Measurements from ENCODE around the gene NHLRC4.

NHLRC4 gene

GRCh38 chr16:553601-554296 lies 13.1 kb upstream of the NHLRC4 start:
- no peak for DNase-seq (ENCODE audit: low read depth, low spot score)

GRCh38 chr16:554297-554621 lies 12.5 kb upstream of the NHLRC4 start:
- no peak for DNase-seq (ENCODE audit: low read depth, low spot score)

GRCh38 chr16:554640-555365 lies 12.0 kb upstream of the NHLRC4 start:
- DNase-seq (ENCODE audit: low read depth, low spot score) = peak; percentile 61

- no peak for DNase-seq (ENCODE audit: low read depth, low spot score)
Observed at GRCh38 chr16:555528-556473, 11.0 kb upstream of the NHLRC4 start.

- no peak for DNase-seq (ENCODE audit: low read depth, low spot score)
Observed at GRCh38 chr16:556474-557173, 10.2 kb upstream of the NHLRC4 start.

GRCh38 chr16:557463-558297 lies 9.1 kb upstream of the NHLRC4 start:
- DNase-seq (ENCODE audit: low read depth, low spot score) = no peak

- no peak for DNase-seq (ENCODE audit: low read depth, low spot score)
Observed at GRCh38 chr16:558298-559020, 8.3 kb upstream of the NHLRC4 start.

- DNase-seq (ENCODE audit: low read depth, low spot score) = no peak
Observed at GRCh38 chr16:559021-559380, 7.8 kb upstream of the NHLRC4 start.

- DNase-seq (ENCODE audit: low read depth, low spot score) = no peak
Observed at GRCh38 chr16:559411-560203, 7.2 kb upstream of the NHLRC4 start.

- DNase-seq (ENCODE audit: low read depth, low spot score) = no peak
Observed at GRCh38 chr16:560204-560700, 6.6 kb upstream of the NHLRC4 start, which contains the start of gene PRR35. TSS of gene PRR35 (plus strand) at chr16:560394. CDS start at chr16:563295, 2,901 bp downstream.

GRCh38 chr16:560701-561412 lies 5.9 kb upstream of the NHLRC4 start:
- no peak for DNase-seq (ENCODE audit: low read depth, low spot score)

- no peak for DNase-seq (ENCODE audit: low read depth, low spot score)
Observed at GRCh38 chr16:561413-561794, 5.4 kb upstream of the NHLRC4 start.

GRCh38 chr16:561957-562938 lies 4.6 kb upstream of the NHLRC4 start:
- DNase-seq (ENCODE audit: low read depth, low spot score) = no peak

- no peak for DNase-seq (ENCODE audit: low read depth, low spot score)
Observed at GRCh38 chr16:563072-563644, 3.6 kb upstream of the NHLRC4 start.

- no peak for DNase-seq (ENCODE audit: low read depth, low spot score)
Observed at GRCh38 chr16:564690-565418, 2.0 kb upstream of the NHLRC4 start.

All from astrocyte of the hippocampus (primary cell).